Calu3 (cell line): ENCODE measurements around the gene RUVBL1. TPM values are rescaled to one million over a fixed set of nuclear protein-coding genes. Genes with fewer than 3 reads are reported as not detected.

Source experiments
- BruUV-seq: library from RNA; stranded (reverse); fragments of 400-500 nt; replicated peaks from 2 replicates; lab custom pipeline; 2021; lab: Mats Ljungman, UMichigan
- CTCF ChIA-PET: fragments of 300-600 bp; sonication (Branson Sonifier 250); formaldehyde crosslinking; loops from one replicate; lab custom pipeline; 2022; ENCODE audit warnings: antibody characterized with exemption; lab: Charles Lee
- DNase-seq: peaks from one replicate; pipeline ENCODE4 v3.0.0; 2022
- H3K27ac Mint-ChIP-seq: one replicate; pipeline ENCODE4 v1.8.0; 2022; ENCODE audit warnings: mixed read lengths; ENCODE audit not compliant: unreplicated experiment
- H3K27me3 Mint-ChIP-seq: one replicate; pipeline ENCODE4 v1.8.0; 2022; ENCODE audit warnings: mixed read lengths; ENCODE audit not compliant: unreplicated experiment
- H3K36me3 Mint-ChIP-seq: one replicate; pipeline ENCODE4 v1.8.0; 2022; ENCODE audit warnings: mild to moderate bottlenecking, moderate library complexity, mixed read lengths; ENCODE audit not compliant: insufficient read depth, unreplicated experiment
- H3K4me1 Mint-ChIP-seq: one replicate; pipeline ENCODE4 v1.8.0; 2022; ENCODE audit warnings: mild to moderate bottlenecking, low read depth, mixed read lengths; ENCODE audit not compliant: unreplicated experiment
- H3K4me3 Mint-ChIP-seq: one replicate; pipeline ENCODE4 v1.8.0; 2022; ENCODE audit warnings: mild to moderate bottlenecking, low read depth, moderate library complexity, mixed read lengths; ENCODE audit not compliant: unreplicated experiment
- H3K9me3 Mint-ChIP-seq: one replicate; pipeline ENCODE4 v1.8.0; 2022; ENCODE audit warnings: low read depth, mixed read lengths; ENCODE audit not compliant: unreplicated experiment
- CTCF ChIP-seq: fragments of 200-600 bp; IDR thresholded peaks from one replicate; pipeline ENCODE4 v1.8.0; 2022; ENCODE audit warnings: antibody characterized with exemption; ENCODE audit not compliant: unreplicated experiment
- intact Hi-C: fragments of 100-400 bp; cut with micrococcal nuclease; formaldehyde crosslinking; loops from one replicate; pipeline ENCODE4 v1.10.0; 2022; ENCODE audit not compliant: unreplicated experiment
- total RNA-seq: library from RNA; stranded (reverse); gene quantifications from 2 replicates; pipeline ENCODE4 v1.2.3, GENCODE V29; 2022

RUVBL1 gene
- total RNA-seq, 1 experiment from 2014 or later, result 167 TPM

GRCh38 chr3:128070898-128071591 lies 52.6 kb downstream of the RUVBL1 start:
- peak overlapping the region; percentile 31 for H3K27ac Mint-ChIP-seq
- DNase-seq, result no peak
- BruUV-seq, result TSS peak; percentile 28

DNA sequence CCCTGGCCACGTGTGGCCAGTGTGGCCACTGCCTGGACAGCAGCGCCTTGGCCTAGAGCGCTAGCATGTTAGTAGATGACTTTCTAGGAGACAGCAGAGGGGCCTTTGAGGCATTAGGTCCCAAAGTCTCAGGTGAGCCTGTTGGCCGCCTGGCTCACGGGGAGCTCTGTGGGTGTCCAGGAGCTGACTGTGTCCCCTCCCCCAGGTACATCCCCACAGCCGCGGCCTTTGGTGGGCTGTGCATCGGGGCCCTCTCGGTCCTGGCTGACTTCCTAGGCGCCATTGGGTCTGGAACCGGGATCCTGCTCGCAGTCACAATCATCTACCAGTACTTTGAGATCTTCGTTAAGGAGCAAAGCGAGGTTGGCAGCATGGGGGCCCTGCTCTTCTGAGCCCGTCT lies 54.3 kb downstream of the RUVBL1 start:
- intact Hi-C loops, result no loop called here
- Mint-ChIP-seq H3K9me3 (no peaks in the 10 kb centered on the region), H3K27me3 (no peaks in the 10 kb centered on the region), H3K36me3 (peaks cover 99% of the 10 kb centered on the region), H3K4me1 (no peaks in the 10 kb centered on the region), H3K4me3 (no peak overlapping the region), H3K27ac (no peak overlapping the region)
- CTCF ChIA-PET, result interaction anchor here (1.4 to 1.6 kb wide), 2 partner anchors 12 to 64 kb away, joined by 3 to 4 read pairs; no protein-coding TSS in a partner anchor
- no TSS peak for BruUV-seq
- TF ChIP-seq CTCF, result no peak
- DNase-seq, result no peak

More at GRCh38 chr3:128070898-128071591, 52.6 kb downstream of the RUVBL1 start:
- Mint-ChIP-seq H3K9me3 (no peaks in the 10 kb centered on the region), H3K4me3 (no peak overlapping the region), H3K4me1 (no peaks in the 10 kb centered on the region), H3K27me3 (no peaks in the 10 kb centered on the region), H3K36me3 (peaks cover 99% of the 10 kb centered on the region)
- CTCF ChIA-PET, result no interaction called here
- intact Hi-C loops, result no loop called here
- no peak for TF ChIP-seq CTCF

DNA sequence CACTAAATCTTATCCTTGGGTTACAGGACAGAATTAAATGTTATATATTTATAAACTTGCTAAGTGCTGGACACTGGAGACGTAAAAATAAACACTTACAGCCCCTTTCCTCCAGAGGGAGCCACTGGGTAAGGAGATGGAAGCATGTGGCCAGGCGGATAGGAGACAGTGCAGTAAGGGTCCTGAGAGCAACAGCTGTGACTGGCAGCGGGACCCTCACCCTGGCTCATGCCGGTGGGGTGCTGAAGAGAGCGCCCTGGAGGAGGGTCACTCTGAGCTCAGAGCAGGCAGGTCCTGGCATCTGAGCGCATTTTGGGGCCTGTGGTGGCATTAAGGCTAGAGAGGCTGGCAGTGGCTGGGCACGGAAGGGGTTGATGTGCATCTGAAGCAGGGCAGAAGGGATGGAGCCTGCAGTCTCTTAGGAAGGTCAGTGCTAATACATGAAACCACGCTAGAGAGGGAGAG lies 55.4 kb downstream of the RUVBL1 start:
- no TSS peak for BruUV-seq
- H3K4me3 Mint-ChIP-seq, result no peak overlapping the region
- peaks cover 100% of the 10 kb centered on the region for H3K36me3 Mint-ChIP-seq
- CTCF ChIA-PET, result interaction anchor here (1.4 kb wide), 1 partner anchor 65 kb away, joined by 4 read pairs; no protein-coding TSS in a partner anchor
- peak overlapping the region; percentile 50 for H3K27ac Mint-ChIP-seq
- intact Hi-C loops, result no loop called here
- H3K9me3 Mint-ChIP-seq, result no peaks in the 10 kb centered on the region
- TF ChIP-seq CTCF, result peak; percentile 84
- H3K4me1 Mint-ChIP-seq, result no peaks in the 10 kb centered on the region
- DNase-seq, result peak; percentile 68
- H3K27me3 Mint-ChIP-seq, result no peaks in the 10 kb centered on the region

GRCh38 chr3:128067489-128067888 lies 56.1 kb downstream of the RUVBL1 start:
- no peaks in the 10 kb centered on the region for H3K9me3 Mint-ChIP-seq
- no peak overlapping the region for H3K27ac Mint-ChIP-seq
- no peak for DNase-seq
- CTCF ChIA-PET, result interaction anchor here (1.0 to 1.7 kb wide), 2 partner anchors 20 to 66 kb away, joined by 3 to 5 read pairs; no protein-coding TSS in a partner anchor
- BruUV-seq, result no TSS peak
- H3K4me3 Mint-ChIP-seq, result no peak overlapping the region
- H3K36me3 Mint-ChIP-seq, result peaks cover 99% of the 10 kb centered on the region
- no peaks in the 10 kb centered on the region for H3K27me3 Mint-ChIP-seq
- no peaks in the 10 kb centered on the region for H3K4me1 Mint-ChIP-seq
- intact Hi-C loops, result no loop called here
- TF ChIP-seq CTCF, result no peak
